HFF-Myc (cell line): ENCODE measurements around the gene TNFRSF13B.

Experiments
- DNase-seq: peaks from one replicate; pipeline ENCODE4 v3.0.0-alpha.2; 2011; ENCODE audit warnings: low read depth; ENCODE audit errors: extremely low read depth
- H3K4me3 ChIP-seq: replicated peaks from 2 replicates; pipeline ENCODE4 v1.5.1; 2011; ENCODE audit warnings: low read depth, mild to moderate bottlenecking, control low read depth, low read length
- CTCF ChIP-seq: IDR thresholded peaks from 2 replicates; pipeline ENCODE4 v1.5.1; 2012; ENCODE audit warnings: mild to moderate bottlenecking, low read depth, low read length, control low read depth; ENCODE audit errors: missing control alignments

TNFRSF13B gene

GRCh38 chr17:16912021-16912962, 59.6 kb downstream of the TNFRSF13B start:
- no peak overlapping the region for H3K4me3 ChIP-seq
- no peak for TF ChIP-seq CTCF

GRCh38 chr17:16911141-16911937, 60.6 kb downstream of the TNFRSF13B start:
- no peak overlapping the region for H3K4me3 ChIP-seq
- no peak for DNase-seq
- TF ChIP-seq CTCF: no peak

More at GRCh38 chr17:16912021-16912962, 59.6 kb downstream of the TNFRSF13B start:
- no peak for DNase-seq

- DNase-seq: no peak
- no peak overlapping the region for H3K4me3 ChIP-seq
- TF ChIP-seq CTCF: no peak
Measured at GRCh38 chr17:16910341-16910740, 61.6 kb downstream of the TNFRSF13B start.

- no peak overlapping the region for H3K4me3 ChIP-seq
- TF ChIP-seq CTCF: no peak
- DNase-seq: no peak
Measured at GRCh38 chr17:16909472-16910246, 62.3 kb downstream of the TNFRSF13B start.

GRCh38 chr17:16908273-16908672, 63.6 kb downstream of the TNFRSF13B start:
- DNase-seq: no peak
- H3K4me3 ChIP-seq: no peak overlapping the region
- TF ChIP-seq CTCF: no peak

GRCh38 chr17:16906680-16907079, 65.2 kb downstream of the TNFRSF13B start:
- DNase-seq: no peak
- TF ChIP-seq CTCF: no peak
- no peak overlapping the region for H3K4me3 ChIP-seq
